ENCODE results near the gene MUCL3. TPM values are rescaled to one million over a fixed set of nuclear protein-coding genes. Genes with fewer than 3 reads are reported as not detected.
"Not testable (repeated sequence)": the region's sequence is repeated elsewhere in the genome, so short reads cannot be mapped to it uniquely, and the experiment has no call there.

The MUCL3 gene
- total RNA-seq, 4 donors from 2014 or later, result under 0.01 TPM; not detected in 3

- H3K27ac ChIP-seq, result no peak overlapping the region
- no peaks in the 10 kb centered on the region for H3K9me3 ChIP-seq
- H3K4me1 ChIP-seq, result no peaks in the 10 kb centered on the region
- H3K27me3 ChIP-seq, result no peaks in the 10 kb centered on the region
- intact Hi-C loops (cut with DNase I; ENCODE audit: low total_unique reads), result no loop called here
- no peak for TF ChIP-seq CTCF (IDR thresholded peaks at IDR 0.05)
- TF ChIP-seq POLR2A (IDR thresholded peaks at IDR 0.05), result no peak
- no peak overlapping the region for H3K4me3 ChIP-seq
- no peaks in the 10 kb centered on the region for H3K36me3 ChIP-seq
- DNase-seq, result no peak
Observed at GRCh38 chr6:30898750-30899360, 41.9 kb upstream of the MUCL3 start.

- intact Hi-C loops (cut with DNase I; ENCODE audit: low total_unique reads), result no loop called here
Observed at GRCh38 chr6:30900863-30901417, 39.8 kb upstream of the MUCL3 start.

GRCh38 chr6:30901436-30901835, 39.3 kb upstream of the MUCL3 start:
- H3K36me3 ChIP-seq, result no peaks in the 10 kb centered on the region
- H3K27me3 ChIP-seq, result no peaks in the 10 kb centered on the region
- no peak overlapping the region for H3K4me3 ChIP-seq
- no peaks in the 10 kb centered on the region for H3K4me1 ChIP-seq
- DNase-seq, result no peak
- H3K9me3 ChIP-seq, result no peaks in the 10 kb centered on the region
- TF ChIP-seq POLR2A (IDR thresholded peaks at IDR 0.05) (no peak), CTCF (IDR thresholded peaks at IDR 0.05) (no peak)
- no peak overlapping the region for H3K27ac ChIP-seq
- intact Hi-C loops (cut with DNase I; ENCODE audit: low total_unique reads), result no loop called here

More at GRCh38 chr6:30900863-30901417, 39.8 kb upstream of the MUCL3 start:
- Histone ChIP-seq H3K4me1 (no peaks in the 10 kb centered on the region), H3K36me3 (no peaks in the 10 kb centered on the region), H3K27ac (no peak overlapping the region), H3K9me3 (no peaks in the 10 kb centered on the region), H3K4me3 (no peak overlapping the region), H3K27me3 (no peaks in the 10 kb centered on the region)
- TF ChIP-seq CTCF (IDR thresholded peaks at IDR 0.05), result no peak
- no peak for TF ChIP-seq POLR2A (IDR thresholded peaks at IDR 0.05)
- no peak for DNase-seq

GRCh38 chr6:30902196-30902595, 38.6 kb upstream of the MUCL3 start:
- H3K27me3 ChIP-seq; DNase-seq; H3K4me1 ChIP-seq; intact Hi-C loops (cut with DNase I; ENCODE audit: low total_unique reads); H3K36me3 ChIP-seq; H3K9me3 ChIP-seq; H3K4me3 ChIP-seq; H3K27ac ChIP-seq: not testable (repeated sequence)

GRCh38 chr6:30902709-30903108, 38.1 kb upstream of the MUCL3 start:
- Histone ChIP-seq H3K27ac (no peak overlapping the region), H3K27me3 (no peaks in the 10 kb centered on the region), H3K4me3 (no peak overlapping the region), H3K36me3 (no peaks in the 10 kb centered on the region), H3K4me1 (no peaks in the 10 kb centered on the region), H3K9me3 (no peaks in the 10 kb centered on the region)
- TF ChIP-seq POLR2A (IDR thresholded peaks at IDR 0.05), result no peak
- TF ChIP-seq CTCF (IDR thresholded peaks at IDR 0.05), result no peak
- DNase-seq, result no peak
- intact Hi-C loops (cut with DNase I; ENCODE audit: low total_unique reads), result no loop called here

All from uterus (tissue), 4 donors.